Osteoblast (primary cell): Measurements from ENCODE around the gene RAMP3. TPM values are rescaled to one million over a fixed set of nuclear protein-coding genes. Genes with fewer than 3 reads are reported as not detected.
"Not testable (repeated sequence)": the region's sequence is repeated elsewhere in the genome, so short reads cannot be mapped to it uniquely, and the experiment has no call there.

Experiments
- DNase-seq: peaks from one replicate; pipeline ENCODE4 v3.0.0; 2011; ENCODE audit warnings: low spot score, mixed read lengths; ENCODE audit not compliant: insufficient read length; ENCODE audit errors: missing footprints
- H2AFZ ChIP-seq: 2 replicates; pipeline ENCODE4 v1.6.0; 2011; ENCODE audit warnings: mild to moderate bottlenecking, low read length
- H3K27ac ChIP-seq: 2 replicates; pipeline ENCODE4 v1.5.1; 2011; ENCODE audit warnings: mild to moderate bottlenecking, low read depth, low read length, moderate library complexity
- H3K27me3 ChIP-seq: 2 replicates; pipeline ENCODE4 v1.6.0; 2012; ENCODE audit warnings: mild to moderate bottlenecking, control low read depth, inconsistent platforms, low read length, moderate library complexity; ENCODE audit not compliant: insufficient read depth
- H3K36me3 ChIP-seq: 2 replicates; pipeline ENCODE4 v1.5.1; 2011; ENCODE audit warnings: mild to moderate bottlenecking, low read length, control low read depth, moderate library complexity; ENCODE audit not compliant: insufficient read depth
- H3K4me1 ChIP-seq: 2 replicates; pipeline ENCODE4 v1.5.1; 2011; ENCODE audit warnings: mild to moderate bottlenecking, low read length, control low read depth, moderate library complexity; ENCODE audit not compliant: insufficient read depth
- H3K4me2 ChIP-seq: 2 replicates; pipeline ENCODE4 v1.6.0; 2011; ENCODE audit warnings: mild to moderate bottlenecking, low read length; ENCODE audit not compliant: insufficient read depth
- H3K4me3 ChIP-seq: fragments of 200-600 bp; sonication (generic); 3 replicates; pipeline ENCODE4 v1.5.1; 2012; ENCODE audit warnings: mild to moderate bottlenecking, low read length, inconsistent platforms; ENCODE audit not compliant: insufficient read depth
- H3K79me2 ChIP-seq: 2 replicates; pipeline ENCODE4 v1.6.0; 2012; ENCODE audit warnings: mild to moderate bottlenecking, low read length, control low read depth, inconsistent platforms; ENCODE audit not compliant: insufficient read depth
- H3K9me3 ChIP-seq: 2 replicates; pipeline ENCODE4 v1.5.1; 2011; ENCODE audit warnings: low read depth, low read length, control low read depth
- H4K20me1 ChIP-seq: 2 replicates; pipeline ENCODE4 v1.6.0; 2012; ENCODE audit warnings: mild to moderate bottlenecking, low read length, control low read depth; ENCODE audit not compliant: insufficient read depth
- total RNA-seq: library from RNA; depleted of rRNA; stranded (reverse); fragments of >200 nt; gene quantifications from 2 replicates; pipeline ENCODE4 v1.2.3, GENCODE V29; 2012
- TF ChIP-seq, protein P1 (sequence below): IDR thresholded peaks from 2 replicates; pipeline ENCODE4 v1.5.1; 2011; ENCODE audit warnings: mild to moderate bottlenecking, low read depth, low read length, moderate library complexity; ENCODE audit errors: extremely low read depth

The RAMP3 gene
- total RNA-seq, 1 donor = not detected

GRCh38 chr7:45203936-45204445 is 46.4 kb downstream of the RAMP3 start:
- Histone ChIP-seq H3K4me1 (no peaks in the 10 kb centered on the region), H3K4me3 (peak overlapping the region; percentile 39), H2AFZ (no peak overlapping the region), H3K9me3 (no peaks in the 10 kb centered on the region), H3K79me2 (no peaks in the 10 kb centered on the region), H3K4me2 (peak overlapping the region; percentile 63), H3K27ac (no peak overlapping the region), H3K27me3 (peaks cover 24% of the 10 kb centered on the region), H4K20me1 (no peaks in the 10 kb centered on the region), H3K36me3 (no peaks in the 10 kb centered on the region)
- TF ChIP-seq, protein P1, sequence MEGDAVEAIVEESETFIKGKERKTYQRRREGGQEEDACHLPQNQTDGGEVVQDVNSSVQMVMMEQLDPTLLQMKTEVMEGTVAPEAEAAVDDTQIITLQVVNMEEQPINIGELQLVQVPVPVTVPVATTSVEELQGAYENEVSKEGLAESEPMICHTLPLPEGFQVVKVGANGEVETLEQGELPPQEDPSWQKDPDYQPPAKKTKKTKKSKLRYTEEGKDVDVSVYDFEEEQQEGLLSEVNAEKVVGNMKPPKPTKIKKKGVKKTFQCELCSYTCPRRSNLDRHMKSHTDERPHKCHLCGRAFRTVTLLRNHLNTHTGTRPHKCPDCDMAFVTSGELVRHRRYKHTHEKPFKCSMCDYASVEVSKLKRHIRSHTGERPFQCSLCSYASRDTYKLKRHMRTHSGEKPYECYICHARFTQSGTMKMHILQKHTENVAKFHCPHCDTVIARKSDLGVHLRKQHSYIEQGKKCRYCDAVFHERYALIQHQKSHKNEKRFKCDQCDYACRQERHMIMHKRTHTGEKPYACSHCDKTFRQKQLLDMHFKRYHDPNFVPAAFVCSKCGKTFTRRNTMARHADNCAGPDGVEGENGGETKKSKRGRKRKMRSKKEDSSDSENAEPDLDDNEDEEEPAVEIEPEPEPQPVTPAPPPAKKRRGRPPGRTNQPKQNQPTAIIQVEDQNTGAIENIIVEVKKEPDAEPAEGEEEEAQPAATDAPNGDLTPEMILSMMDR = no peak
- no peak for DNase-seq

DNA sequence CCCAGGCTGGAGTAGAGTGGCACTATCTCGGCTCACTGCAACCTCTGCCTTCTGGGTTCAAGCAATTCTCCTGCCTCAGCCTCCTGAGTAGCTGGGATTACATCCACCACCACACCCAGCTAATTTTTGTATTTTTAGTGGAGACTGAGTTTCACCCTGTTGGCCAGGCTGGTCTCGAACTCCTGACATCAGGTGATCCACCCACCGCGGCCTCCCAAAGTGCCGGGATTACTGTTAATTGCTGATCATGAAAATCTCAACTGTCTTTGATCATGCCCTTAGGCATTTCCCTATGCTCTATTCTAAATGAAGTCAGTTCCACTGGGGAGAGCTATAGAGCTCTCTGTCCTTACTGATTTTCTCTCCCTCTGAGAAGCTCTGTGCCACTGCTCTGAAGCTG is 48.7 kb downstream of the RAMP3 start:
- H3K4me1 ChIP-seq, H4K20me1 ChIP-seq, H3K4me3 ChIP-seq, H2AFZ ChIP-seq, H3K9me3 ChIP-seq, H3K79me2 ChIP-seq, H3K4me2 ChIP-seq, H3K27ac ChIP-seq, H3K36me3 ChIP-seq, DNase-seq: not testable (repeated sequence)
- peaks cover 24% of the 10 kb centered on the region for H3K27me3 ChIP-seq

GRCh38 chr7:45209909-45210308 is 52.3 kb downstream of the RAMP3 start:
- not testable (repeated sequence) for H3K4me2 ChIP-seq, H3K4me1 ChIP-seq, H3K36me3 ChIP-seq, H3K27ac ChIP-seq, DNase-seq, H3K79me2 ChIP-seq, H2AFZ ChIP-seq, H3K4me3 ChIP-seq, H3K9me3 ChIP-seq, H4K20me1 ChIP-seq
- H3K27me3 ChIP-seq = peaks cover 21% of the 10 kb centered on the region

DNA sequence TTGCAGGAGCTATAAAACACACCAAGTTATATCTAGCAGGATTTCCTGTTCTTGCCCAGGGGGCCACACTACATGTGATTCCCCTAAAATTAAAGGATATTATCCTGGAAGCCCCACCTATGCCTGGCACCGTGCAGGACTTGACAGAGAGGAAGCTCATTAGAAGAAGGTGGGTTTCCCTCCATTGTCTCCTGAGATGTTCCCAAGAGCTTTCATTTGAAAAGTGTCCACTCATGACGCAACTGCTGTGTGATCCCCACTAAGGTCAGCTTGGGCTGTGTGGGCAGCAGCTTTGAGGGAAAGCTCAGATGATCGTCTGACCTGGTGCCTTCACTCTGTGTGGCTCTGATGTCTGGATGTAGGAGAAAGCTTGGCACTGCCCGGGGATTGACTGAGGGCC is 53.5 kb downstream of the RAMP3 start:
- TF ChIP-seq, protein P1 = no peak

GRCh38 chr7:45211958-45212357 is 54.4 kb downstream of the RAMP3 start:
- no peaks in the 10 kb centered on the region for H3K79me2 ChIP-seq
- H3K4me1 ChIP-seq = no peaks in the 10 kb centered on the region
- H3K27ac ChIP-seq = no peak overlapping the region
- TF ChIP-seq, protein P1 = no peak
- H3K27me3 ChIP-seq = peaks cover 26% of the 10 kb centered on the region
- no peak for DNase-seq
- H3K4me2 ChIP-seq = no peak overlapping the region
- no peaks in the 10 kb centered on the region for H3K9me3 ChIP-seq
- H3K36me3 ChIP-seq = no peaks in the 10 kb centered on the region
- no peak overlapping the region for H2AFZ ChIP-seq
- no peak overlapping the region for H3K4me3 ChIP-seq
- no peaks in the 10 kb centered on the region for H4K20me1 ChIP-seq

More for the DNA sequence above, 53.5 kb downstream of the RAMP3 start:
- H4K20me1 ChIP-seq = no peaks in the 10 kb centered on the region
- H3K36me3 ChIP-seq = no peaks in the 10 kb centered on the region
- no peak overlapping the region for H3K4me3 ChIP-seq
- no peaks in the 10 kb centered on the region for H3K4me1 ChIP-seq
- no peak overlapping the region for H3K4me2 ChIP-seq
- no peak for DNase-seq
- H3K9me3 ChIP-seq = no peaks in the 10 kb centered on the region
- H3K27ac ChIP-seq = no peak overlapping the region
- no peaks in the 10 kb centered on the region for H3K79me2 ChIP-seq
- H3K27me3 ChIP-seq = peaks cover 19% of the 10 kb centered on the region
- no peak overlapping the region for H2AFZ ChIP-seq
